ENCODE measurements around the gene IFT25.
"Not testable (repeated sequence)": the region's sequence is repeated elsewhere in the genome, so short reads cannot be mapped to it uniquely, and the experiment has no call there.

Gene IFT25

GRCh38 chr1:53945433-53946251 lies at the start of gene IFT25:
Gene IFT25 (minus strand): TSS chr1:53945699. CDS start chr1:53940082, 5,617 bp downstream.
- DNase-seq, result peak; percentile 99

- not testable (repeated sequence) for DNase-seq
Observed at GRCh38 chr1:53994516-53994915, 49.0 kb upstream of the IFT25 start.

- DNase-seq, result no peak
Observed at GRCh38 chr1:53992085-53992874, 46.8 kb upstream of the IFT25 start.

- DNase-seq, result no peak
Observed at GRCh38 chr1:53987880-53988279, 42.4 kb upstream of the IFT25 start.

- no peak for DNase-seq
Observed at GRCh38 chr1:53986458-53986857, 41.0 kb upstream of the IFT25 start.

- DNase-seq, result no peak
Observed at GRCh38 chr1:53984726-53985125, 39.2 kb upstream of the IFT25 start.

GRCh38 chr1:53982763-53983104 lies 37.2 kb upstream of the IFT25 start:
- DNase-seq, result no peak

GRCh38 chr1:53982034-53982762 lies 36.7 kb upstream of the IFT25 start:
- no peak for DNase-seq

GRCh38 chr1:53981220-53981619 lies 35.7 kb upstream of the IFT25 start:
- DNase-seq, result no peak

GRCh38 chr1:53979712-53980450 lies 34.4 kb upstream of the IFT25 start:
- DNase-seq, result no peak

GRCh38 chr1:53975861-53976260 lies 30.4 kb upstream of the IFT25 start:
- DNase-seq, result no peak

GRCh38 chr1:53971718-53972117 lies 26.2 kb upstream of the IFT25 start:
- DNase-seq, result no peak

GRCh38 chr1:53969323-53969722 lies 23.8 kb upstream of the IFT25 start:
- DNase-seq, result not testable (repeated sequence)

- no peak for DNase-seq
Observed at GRCh38 chr1:53968125-53968513, 22.6 kb upstream of the IFT25 start.

- DNase-seq, result no peak
Observed at GRCh38 chr1:53967409-53968124, 22.1 kb upstream of the IFT25 start.

GRCh38 chr1:53966794-53967193 lies 21.3 kb upstream of the IFT25 start:
- no peak for DNase-seq

- DNase-seq, result no peak
Observed at GRCh38 chr1:53964109-53964508, 18.6 kb upstream of the IFT25 start.

GRCh38 chr1:53963460-53963859 lies 18.0 kb upstream of the IFT25 start:
- DNase-seq, result no peak

GRCh38 chr1:53962395-53962794 lies 16.9 kb upstream of the IFT25 start:
- no peak for DNase-seq

GRCh38 chr1:53959664-53960250 lies 14.3 kb upstream of the IFT25 start:
- DNase-seq, result peak; percentile 25

GRCh38 chr1:53957194-53957818 lies 11.8 kb upstream of the IFT25 start:
- DNase-seq, result no peak
